ENCODE measurements around the gene ANAPC7.

The ANAPC7 gene

DNA sequence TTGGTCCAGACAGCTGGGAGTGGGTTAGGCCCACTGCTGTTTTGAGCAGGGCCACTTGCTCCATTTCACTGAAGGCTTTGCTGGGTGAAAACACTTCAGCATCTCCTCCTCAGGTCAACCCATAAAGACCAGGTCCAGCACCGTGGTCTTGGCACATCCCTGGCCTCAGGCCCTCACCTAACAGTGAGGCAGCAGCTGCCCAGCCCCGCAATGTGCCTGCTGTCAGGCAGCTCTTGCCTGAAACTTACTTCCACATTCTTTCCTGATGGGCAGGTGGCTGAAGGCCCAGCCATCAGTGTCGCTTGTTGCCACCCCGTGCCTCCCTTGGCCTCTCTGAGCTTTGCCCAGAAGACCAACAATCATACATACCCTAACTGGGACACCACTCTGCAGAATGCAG, 54.4 kb downstream of the ANAPC7 start:
- TF ChIP-seq, protein P1, sequence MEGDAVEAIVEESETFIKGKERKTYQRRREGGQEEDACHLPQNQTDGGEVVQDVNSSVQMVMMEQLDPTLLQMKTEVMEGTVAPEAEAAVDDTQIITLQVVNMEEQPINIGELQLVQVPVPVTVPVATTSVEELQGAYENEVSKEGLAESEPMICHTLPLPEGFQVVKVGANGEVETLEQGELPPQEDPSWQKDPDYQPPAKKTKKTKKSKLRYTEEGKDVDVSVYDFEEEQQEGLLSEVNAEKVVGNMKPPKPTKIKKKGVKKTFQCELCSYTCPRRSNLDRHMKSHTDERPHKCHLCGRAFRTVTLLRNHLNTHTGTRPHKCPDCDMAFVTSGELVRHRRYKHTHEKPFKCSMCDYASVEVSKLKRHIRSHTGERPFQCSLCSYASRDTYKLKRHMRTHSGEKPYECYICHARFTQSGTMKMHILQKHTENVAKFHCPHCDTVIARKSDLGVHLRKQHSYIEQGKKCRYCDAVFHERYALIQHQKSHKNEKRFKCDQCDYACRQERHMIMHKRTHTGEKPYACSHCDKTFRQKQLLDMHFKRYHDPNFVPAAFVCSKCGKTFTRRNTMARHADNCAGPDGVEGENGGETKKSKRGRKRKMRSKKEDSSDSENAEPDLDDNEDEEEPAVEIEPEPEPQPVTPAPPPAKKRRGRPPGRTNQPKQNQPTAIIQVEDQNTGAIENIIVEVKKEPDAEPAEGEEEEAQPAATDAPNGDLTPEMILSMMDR (IDR thresholded peaks at IDR 0.05; ENCODE audit: low read length): no peak
- no peak for TF ChIP-seq EZH2 (IDR thresholded peaks at IDR 0.05; ENCODE audit: borderline replicate concordance, low read length)
- H3K9ac ChIP-seq (ENCODE audit: low read length): no peak overlapping the region
- no peaks in the 10 kb centered on the region for H3K4me1 ChIP-seq (ENCODE audit: insufficient read depth, low read length, severe bottlenecking)
- no peak overlapping the region for H3K4me3 ChIP-seq (ENCODE audit: low read depth, low read length, poor library complexity, severe bottlenecking)
- 0 out of 2 replicates have a peak, but pooled peaks cover 5% of the 10 kb centered on the region for H3F3A ChIP-seq (ENCODE audit: insufficient read depth, low read length)
- H2AFZ ChIP-seq (ENCODE audit: low read length): no peak overlapping the region
- no peak overlapping the region for H3K4me2 ChIP-seq (ENCODE audit: low read length)
- H3K27me3 ChIP-seq (ENCODE audit: insufficient read depth, low read length): no peaks in the 10 kb centered on the region
- no peaks in the 10 kb centered on the region for H3K9me3 ChIP-seq (ENCODE audit: low read length)
- H4K20me1 ChIP-seq (ENCODE audit: insufficient read depth, low read length): no peaks in the 10 kb centered on the region
- H3K27ac ChIP-seq (ENCODE audit: low read depth, low read length, poor library complexity, severe bottlenecking): no peak overlapping the region
- H3K79me2 ChIP-seq (ENCODE audit: insufficient read depth, low read length): no peaks in the 10 kb centered on the region
- no peaks in the 10 kb centered on the region for H3K9me2 ChIP-seq (ENCODE audit: low read depth, low read length)
- H3K36me3 ChIP-seq (ENCODE audit: insufficient read depth, low read length): peaks cover 59% of the 10 kb centered on the region

DNA sequence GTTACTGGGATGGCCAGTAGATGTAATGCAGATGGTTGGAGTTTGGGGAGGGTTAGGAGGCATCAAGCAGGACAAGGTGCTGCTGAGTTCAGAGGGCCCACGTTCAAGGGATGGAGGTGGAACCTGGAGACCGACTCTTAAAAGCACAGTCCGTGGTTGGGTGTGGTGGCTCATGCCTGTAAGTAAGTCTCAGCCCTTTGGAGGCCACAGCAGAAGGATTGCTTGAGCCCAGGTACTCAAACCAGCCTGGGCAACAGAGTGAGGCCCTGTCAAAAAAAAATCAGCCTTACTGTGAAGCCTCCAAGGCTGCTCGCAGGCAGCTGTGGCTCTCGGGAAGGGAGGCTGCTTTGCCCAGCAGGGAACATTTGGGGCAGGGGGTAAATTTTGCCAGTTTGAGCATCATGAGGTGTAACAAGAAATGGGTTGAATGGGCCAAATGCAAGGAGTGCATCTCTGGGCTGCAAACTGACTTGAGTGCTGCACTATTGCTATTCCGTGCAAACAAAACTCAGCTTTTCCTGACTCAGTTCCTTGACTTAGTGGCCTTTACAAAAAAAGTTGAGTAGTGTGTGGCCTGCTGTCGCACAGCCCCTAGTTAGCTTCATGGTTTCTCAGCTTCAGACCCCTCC, 55.0 kb downstream of the ANAPC7 start:
- H3K4me3 ChIP-seq (ENCODE audit: low read depth, low read length, poor library complexity, severe bottlenecking): no peak overlapping the region
- peaks cover 65% of the 10 kb centered on the region for H3K36me3 ChIP-seq (ENCODE audit: insufficient read depth, low read length)
- H3K27me3 ChIP-seq (ENCODE audit: insufficient read depth, low read length): no peaks in the 10 kb centered on the region
- no peaks in the 10 kb centered on the region for H3K9me2 ChIP-seq (ENCODE audit: low read depth, low read length)
- H2AFZ ChIP-seq (ENCODE audit: low read length): no peak overlapping the region
- TF ChIP-seq, protein P1 (IDR thresholded peaks at IDR 0.05; ENCODE audit: low read length): no peak
- H3K9me3 ChIP-seq (ENCODE audit: low read length): no peaks in the 10 kb centered on the region
- H3K9ac ChIP-seq (ENCODE audit: low read length): no peak overlapping the region
- H4K20me1 ChIP-seq (ENCODE audit: insufficient read depth, low read length): no peaks in the 10 kb centered on the region
- 0 out of 2 replicates have a peak, but pooled peaks cover 5% of the 10 kb centered on the region for H3F3A ChIP-seq (ENCODE audit: insufficient read depth, low read length)
- H3K4me1 ChIP-seq (ENCODE audit: insufficient read depth, low read length, severe bottlenecking): no peaks in the 10 kb centered on the region
- no peak overlapping the region for H3K4me2 ChIP-seq (ENCODE audit: low read length)
- H3K27ac ChIP-seq (ENCODE audit: low read depth, low read length, poor library complexity, severe bottlenecking): no peak overlapping the region
- H3K79me2 ChIP-seq (ENCODE audit: insufficient read depth, low read length): no peaks in the 10 kb centered on the region

DNA sequence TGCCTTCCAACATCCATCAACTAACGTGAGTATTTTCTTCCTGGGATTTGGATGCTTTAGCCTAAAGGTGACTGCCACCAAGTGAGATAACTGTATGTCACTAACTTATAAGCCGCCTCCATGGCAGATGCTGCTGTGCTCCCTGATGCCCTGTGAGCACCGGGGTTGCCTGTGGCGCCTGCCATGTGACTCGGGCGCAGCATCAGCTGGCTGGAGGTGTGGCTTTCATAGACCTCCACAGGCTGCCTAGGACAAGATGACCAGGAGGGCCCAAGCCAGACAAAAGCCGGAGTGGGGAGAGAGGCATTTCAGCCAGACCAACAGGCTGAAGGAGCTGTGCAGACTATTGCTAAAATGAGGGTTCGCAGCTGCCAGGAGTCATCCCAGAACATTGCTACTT, 55.7 kb downstream of the ANAPC7 start:
- no peaks in the 10 kb centered on the region for H3K9me3 ChIP-seq (ENCODE audit: low read length)
- H3K9me2 ChIP-seq (ENCODE audit: low read depth, low read length): no peaks in the 10 kb centered on the region
- no peaks in the 10 kb centered on the region for H3K4me1 ChIP-seq (ENCODE audit: insufficient read depth, low read length, severe bottlenecking)
- H3K27me3 ChIP-seq (ENCODE audit: insufficient read depth, low read length): no peaks in the 10 kb centered on the region
- TF ChIP-seq EZH2 (IDR thresholded peaks at IDR 0.05; ENCODE audit: borderline replicate concordance, low read length): no peak
- TF ChIP-seq, protein P1 (IDR thresholded peaks at IDR 0.05; ENCODE audit: low read length): no peak
- H4K20me1 ChIP-seq (ENCODE audit: insufficient read depth, low read length): no peaks in the 10 kb centered on the region
- no peak overlapping the region for H2AFZ ChIP-seq (ENCODE audit: low read length)
- H3K9ac ChIP-seq (ENCODE audit: low read length): no peak overlapping the region
- H3K27ac ChIP-seq (ENCODE audit: low read depth, low read length, poor library complexity, severe bottlenecking): no peak overlapping the region
- 0 out of 2 replicates have a peak, but pooled peaks cover 5% of the 10 kb centered on the region for H3F3A ChIP-seq (ENCODE audit: insufficient read depth, low read length)
- H3K4me2 ChIP-seq (ENCODE audit: low read length): no peak overlapping the region
- H3K79me2 ChIP-seq (ENCODE audit: insufficient read depth, low read length): no peaks in the 10 kb centered on the region
- H3K36me3 ChIP-seq (ENCODE audit: insufficient read depth, low read length): peaks cover 73% of the 10 kb centered on the region
- no peak overlapping the region for H3K4me3 ChIP-seq (ENCODE audit: low read depth, low read length, poor library complexity, severe bottlenecking)

Data from OCI-LY1 (cell line).